Cardiac fibroblast (primary cell): ENCODE measurements around the gene SENP1.

Experiments
- DNase-seq, 2 donors: peaks; one replicate each; pipeline versions ENCODE4 v3.0.0 to v3.0.0-alpha.2; 2010; ENCODE audit warnings: low read depth in 2 of 2
- H3K4me3 ChIP-seq, 2 donors: replicated peaks in 1 of 2; 1 replicate in 1 of 2; 2 replicates in 1 of 2; pipeline ENCODE4 v1.5.1; 2011; ENCODE audit warnings: low read depth in 2 of 2, low read length in 2 of 2, mild to moderate bottlenecking in 2 of 2, moderate library complexity in 1 of 2
- TF ChIP-seq, protein P1 (sequence below): IDR thresholded peaks from one replicate; pipeline ENCODE4 v1.5.1; 2011; ENCODE audit warnings: low read depth, mild to moderate bottlenecking, low read length, inconsistent platforms

SENP1 gene

DNA sequence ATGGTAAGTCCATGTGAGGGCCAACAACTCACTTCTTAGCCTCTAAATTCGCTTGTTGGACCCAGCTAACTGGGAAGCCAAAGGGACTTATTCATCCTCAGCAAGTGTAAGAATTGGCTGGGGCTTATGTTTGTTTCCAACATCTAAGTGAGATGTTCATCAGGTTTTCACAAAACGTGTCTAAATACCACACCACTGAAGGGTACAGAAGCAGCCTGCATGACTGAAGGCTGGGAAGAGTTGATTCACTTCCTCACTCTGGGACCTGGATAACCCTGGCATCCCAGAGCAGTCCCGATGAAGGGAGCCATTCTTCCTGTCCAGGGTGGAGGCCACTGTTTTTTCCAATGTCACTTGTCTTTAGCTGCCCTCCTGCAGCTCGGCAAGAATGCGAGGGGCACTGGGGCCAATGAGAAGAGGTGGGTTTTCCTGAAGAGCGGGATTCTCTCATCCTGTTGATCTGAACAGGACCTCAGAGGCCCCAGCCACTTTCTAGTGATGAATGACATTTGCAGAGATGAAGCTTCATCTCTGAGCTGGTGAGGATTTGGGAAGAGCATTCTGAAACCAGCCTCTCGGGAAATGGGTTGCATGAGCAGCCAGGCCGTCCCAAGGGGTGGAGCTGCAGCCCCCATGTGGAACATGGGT lies 89.4 kb downstream of the SENP1 start:
- DNase-seq = no peak
- TF ChIP-seq, protein P1, sequence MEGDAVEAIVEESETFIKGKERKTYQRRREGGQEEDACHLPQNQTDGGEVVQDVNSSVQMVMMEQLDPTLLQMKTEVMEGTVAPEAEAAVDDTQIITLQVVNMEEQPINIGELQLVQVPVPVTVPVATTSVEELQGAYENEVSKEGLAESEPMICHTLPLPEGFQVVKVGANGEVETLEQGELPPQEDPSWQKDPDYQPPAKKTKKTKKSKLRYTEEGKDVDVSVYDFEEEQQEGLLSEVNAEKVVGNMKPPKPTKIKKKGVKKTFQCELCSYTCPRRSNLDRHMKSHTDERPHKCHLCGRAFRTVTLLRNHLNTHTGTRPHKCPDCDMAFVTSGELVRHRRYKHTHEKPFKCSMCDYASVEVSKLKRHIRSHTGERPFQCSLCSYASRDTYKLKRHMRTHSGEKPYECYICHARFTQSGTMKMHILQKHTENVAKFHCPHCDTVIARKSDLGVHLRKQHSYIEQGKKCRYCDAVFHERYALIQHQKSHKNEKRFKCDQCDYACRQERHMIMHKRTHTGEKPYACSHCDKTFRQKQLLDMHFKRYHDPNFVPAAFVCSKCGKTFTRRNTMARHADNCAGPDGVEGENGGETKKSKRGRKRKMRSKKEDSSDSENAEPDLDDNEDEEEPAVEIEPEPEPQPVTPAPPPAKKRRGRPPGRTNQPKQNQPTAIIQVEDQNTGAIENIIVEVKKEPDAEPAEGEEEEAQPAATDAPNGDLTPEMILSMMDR = no peak
- H3K4me3 ChIP-seq = no peak overlapping the region

DNA sequence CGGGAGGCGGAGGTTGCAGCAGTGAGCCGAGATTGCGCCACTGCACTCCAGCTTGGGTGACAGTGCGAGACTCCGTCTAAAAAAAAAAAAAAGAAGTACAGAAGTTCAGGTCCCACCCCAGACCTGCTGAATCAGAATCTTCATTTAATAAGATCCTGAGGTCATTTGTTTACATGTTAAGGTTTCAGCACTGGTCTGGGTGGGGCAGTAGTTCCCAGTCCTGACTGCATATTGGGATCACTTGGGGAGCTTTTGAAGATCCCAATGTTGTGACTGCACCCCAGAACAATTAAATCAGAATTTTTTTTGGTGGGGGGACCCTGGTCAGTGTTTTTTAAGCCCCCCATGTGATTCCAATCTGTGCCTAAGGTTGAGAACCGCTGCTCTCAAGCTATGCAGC lies 89.9 kb downstream of the SENP1 start:
- no peak overlapping the region for H3K4me3 ChIP-seq
- TF ChIP-seq, protein P1 = no peak
- DNase-seq = no peak

DNA sequence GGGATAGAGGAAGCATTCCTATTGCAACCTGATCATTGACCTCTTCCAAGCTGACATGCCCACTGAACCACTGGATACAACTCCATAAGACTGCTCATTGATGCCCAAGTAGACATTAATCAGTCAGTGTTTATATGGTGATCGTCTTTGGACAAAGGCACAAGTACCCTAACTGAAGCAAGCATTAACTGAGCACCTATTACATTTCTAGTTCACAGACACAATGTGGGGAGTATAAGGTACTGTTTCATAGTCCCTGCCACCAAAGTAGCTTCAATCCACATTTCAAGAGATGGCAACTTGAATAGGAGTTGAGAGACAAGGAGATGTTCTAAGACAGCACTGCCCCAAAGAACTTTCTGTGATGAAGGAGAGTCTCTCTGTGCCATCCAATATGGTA lies 90.8 kb downstream of the SENP1 start:
- no peak for DNase-seq
- H3K4me3 ChIP-seq = no peak overlapping the region
- TF ChIP-seq, protein P1 = no peak

DNA sequence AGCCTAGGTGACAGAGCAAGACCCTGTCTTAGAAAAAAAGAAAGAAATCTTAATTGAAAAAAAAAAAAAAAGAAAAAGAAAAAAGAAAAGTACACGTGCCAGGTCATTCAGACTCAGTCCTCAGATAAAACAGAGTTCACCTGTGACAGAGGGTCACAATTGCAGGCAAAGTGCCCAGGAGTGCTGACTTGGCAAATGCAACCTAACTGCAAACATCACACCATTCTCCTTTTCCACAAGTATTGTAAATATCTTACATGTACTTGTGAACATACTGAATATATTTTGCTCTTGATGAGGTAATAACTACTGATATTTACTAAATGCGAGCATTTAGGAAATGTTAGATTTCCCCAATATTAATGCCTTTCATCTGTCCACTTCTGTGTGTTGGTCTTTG lies 92.6 kb downstream of the SENP1 start:
- no peak for DNase-seq
- H3K4me3 ChIP-seq = no peak overlapping the region
- TF ChIP-seq, protein P1 = no peak

DNA sequence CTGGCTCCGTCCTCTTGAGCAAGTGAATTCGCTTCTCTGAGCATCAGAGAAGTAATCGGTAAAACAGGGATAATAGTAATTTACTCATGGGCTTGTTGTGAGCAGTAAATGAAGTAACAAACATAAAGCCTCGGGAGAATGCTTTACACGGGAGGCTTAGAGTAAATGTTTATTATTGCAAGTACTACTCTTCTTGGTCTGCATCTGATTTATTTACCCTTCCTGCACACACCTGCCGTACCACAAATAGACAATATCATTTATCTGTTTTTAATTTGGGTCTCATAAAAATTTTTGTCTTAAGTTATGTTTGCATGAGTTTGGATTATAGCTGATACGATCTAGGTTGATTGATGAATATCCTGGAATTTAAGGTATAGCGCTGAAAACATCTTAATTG lies 93.8 kb downstream of the SENP1 start:
- TF ChIP-seq, protein P1 = no peak
- no peak overlapping the region for H3K4me3 ChIP-seq
- no peak for DNase-seq

DNA sequence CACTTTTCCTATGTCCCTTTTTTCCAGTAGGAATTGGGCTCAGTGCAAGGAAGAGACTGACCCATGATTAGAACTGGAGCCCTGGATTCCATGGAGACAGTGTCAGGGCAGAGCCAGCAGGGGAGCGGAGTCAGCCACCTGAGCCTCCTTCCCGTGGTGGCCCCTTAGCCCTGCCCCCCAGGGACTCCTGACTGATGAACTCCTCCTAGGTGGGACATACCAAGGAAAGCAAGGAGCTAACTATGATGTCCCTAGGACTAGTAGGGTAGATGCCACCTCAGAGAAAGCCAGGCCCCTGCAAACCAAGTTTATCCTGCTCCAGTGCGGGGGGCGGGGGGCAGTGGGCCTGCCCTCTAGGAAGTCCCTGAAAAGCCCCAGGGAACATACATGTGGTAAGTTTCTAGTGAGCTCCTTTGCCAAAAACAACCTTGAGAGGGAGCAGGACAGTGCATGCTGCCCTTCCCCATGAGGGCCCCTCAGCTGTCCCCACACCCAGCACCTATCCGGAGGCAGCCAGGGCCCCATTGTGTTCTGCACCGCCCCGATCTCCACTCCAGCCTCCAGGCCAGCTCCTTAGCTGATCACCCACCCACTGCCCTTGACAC lies 95.4 kb downstream of the SENP1 start:
- TF ChIP-seq, protein P1 = no peak
- H3K4me3 ChIP-seq = no peak overlapping the region
- no peak for DNase-seq
